ENCODE measurements around the gene CDT1.
"Not testable (repeated sequence)": the region's sequence is repeated elsewhere in the genome, so short reads cannot be mapped to it uniquely, and the experiment has no call there.

Gene CDT1

GRCh38 chr16:88819126-88819525, 15.5 kb downstream of the CDT1 start:
- ATAC-seq (replicated peaks) (no peak), DNase-seq (no peak)
- Mint-ChIP-seq H3K9me3 (no peaks in the 10 kb centered on the region), H3K4me3 (no peak overlapping the region), H3K27me3 (no peaks in the 10 kb centered on the region), H3K27ac (no peak overlapping the region), H3K4me1 (peaks cover 0 to 8% of the 10 kb centered on the region in 2 donors), H3K36me3 (peaks cover 9 to 11% of the 10 kb centered on the region in 2 donors)

- ATAC-seq (replicated peaks): no peak
- no peaks in the 10 kb centered on the region for H3K27me3 Mint-ChIP-seq
- DNase-seq: no peak
- no peak overlapping the region for H3K4me3 Mint-ChIP-seq
- peaks cover 9 to 11% of the 10 kb centered on the region in 2 donors for H3K36me3 Mint-ChIP-seq
- peaks cover 0 to 7% of the 10 kb centered on the region in 2 donors for H3K4me1 Mint-ChIP-seq
- H3K27ac Mint-ChIP-seq: no peak overlapping the region
- no peaks in the 10 kb centered on the region for H3K9me3 Mint-ChIP-seq
Measured at GRCh38 chr16:88820385-88821025, 16.9 kb downstream of the CDT1 start.

GRCh38 chr16:88821168-88821850, 17.7 kb downstream of the CDT1 start:
- no peak for ATAC-seq (replicated peaks)
- no peaks in the 10 kb centered on the region for H3K27me3 Mint-ChIP-seq
- H3K4me1 Mint-ChIP-seq: no peaks in the 10 kb centered on the region
- H3K4me3 Mint-ChIP-seq: no peak overlapping the region
- H3K36me3 Mint-ChIP-seq: peaks cover 12 to 14% of the 10 kb centered on the region in 2 donors
- no peak overlapping the region for H3K27ac Mint-ChIP-seq
- no peaks in the 10 kb centered on the region for H3K9me3 Mint-ChIP-seq
- no peak for DNase-seq

GRCh38 chr16:88822281-88823040, 18.9 kb downstream of the CDT1 start:
- H3K27me3 Mint-ChIP-seq: no peaks in the 10 kb centered on the region
- H3K4me1 Mint-ChIP-seq: no peaks in the 10 kb centered on the region
- no peak overlapping the region for H3K27ac Mint-ChIP-seq
- no peak overlapping the region for H3K4me3 Mint-ChIP-seq
- no peaks in the 10 kb centered on the region for H3K9me3 Mint-ChIP-seq
- H3K36me3 Mint-ChIP-seq: peaks cover 12 to 14% of the 10 kb centered on the region in 2 donors
- ATAC-seq (replicated peaks) (no peak), DNase-seq (no peak)

GRCh38 chr16:88823646-88824045, 20.1 kb downstream of the CDT1 start:
- peaks cover 14% of the 10 kb centered on the region in 2 donors for H3K36me3 Mint-ChIP-seq
- not testable (repeated sequence) for H3K4me3 Mint-ChIP-seq; H3K27ac Mint-ChIP-seq; H3K27me3 Mint-ChIP-seq; ATAC-seq (replicated peaks); DNase-seq; H3K4me1 Mint-ChIP-seq; H3K9me3 Mint-ChIP-seq

- no peaks in the 10 kb centered on the region for H3K27me3 Mint-ChIP-seq
- DNase-seq (no peak), ATAC-seq (replicated peaks) (no peak)
- peaks cover 20 to 22% of the 10 kb centered on the region in 2 donors for H3K36me3 Mint-ChIP-seq
- H3K4me1 Mint-ChIP-seq: no peaks in the 10 kb centered on the region
- no peaks in the 10 kb centered on the region for H3K9me3 Mint-ChIP-seq
- H3K27ac Mint-ChIP-seq: no peak overlapping the region
- H3K4me3 Mint-ChIP-seq: no peak overlapping the region
Measured at GRCh38 chr16:88824256-88825077, 20.9 kb downstream of the CDT1 start.

GRCh38 chr16:88825146-88825545, 21.6 kb downstream of the CDT1 start:
- Mint-ChIP-seq H3K27ac (no peak overlapping the region), H3K27me3 (no peaks in the 10 kb centered on the region), H3K36me3 (peaks cover 23 to 24% of the 10 kb centered on the region in 2 donors), H3K9me3 (no peaks in the 10 kb centered on the region), H3K4me3 (no peak overlapping the region), H3K4me1 (no peaks in the 10 kb centered on the region)
- ATAC-seq (replicated peaks) (no peak), DNase-seq (no peak)

GRCh38 chr16:88826070-88826840, 22.7 kb downstream of the CDT1 start:
- H3K27ac Mint-ChIP-seq: no peak overlapping the region
- ATAC-seq (replicated peaks) (no peak), DNase-seq (no peak)
- peaks cover 25 to 30% of the 10 kb centered on the region in 2 donors for H3K36me3 Mint-ChIP-seq
- H3K27me3 Mint-ChIP-seq: no peaks in the 10 kb centered on the region
- H3K9me3 Mint-ChIP-seq: no peaks in the 10 kb centered on the region
- H3K4me3 Mint-ChIP-seq: no peak overlapping the region
- H3K4me1 Mint-ChIP-seq: no peaks in the 10 kb centered on the region

- peaks cover 22 to 25% of the 10 kb centered on the region in 2 donors for H3K36me3 Mint-ChIP-seq
Measured at GRCh38 chr16:88827727-88828126, 24.1 kb downstream of the CDT1 start.

GRCh38 chr16:88828711-88829110, 25.1 kb downstream of the CDT1 start:
- no peak for DNase-seq
- no peak for ATAC-seq (replicated peaks)
- no peaks in the 10 kb centered on the region for H3K4me1 Mint-ChIP-seq
- peaks cover 19 to 24% of the 10 kb centered on the region in 2 donors for H3K36me3 Mint-ChIP-seq
- H3K9me3 Mint-ChIP-seq: no peaks in the 10 kb centered on the region
- H3K27ac Mint-ChIP-seq: no peak overlapping the region
- H3K4me3 Mint-ChIP-seq: no peak overlapping the region
- H3K27me3 Mint-ChIP-seq: no peaks in the 10 kb centered on the region

More at GRCh38 chr16:88827727-88828126, 24.1 kb downstream of the CDT1 start:
- Mint-ChIP-seq H3K4me1 (no peaks in the 10 kb centered on the region), H3K27me3 (no peaks in the 10 kb centered on the region), H3K9me3 (no peaks in the 10 kb centered on the region), H3K27ac (no peak overlapping the region), H3K4me3 (no peak overlapping the region)
- ATAC-seq (replicated peaks): no peak
- DNase-seq: no peak

GRCh38 chr16:88830258-88830657, 26.7 kb downstream of the CDT1 start:
- Mint-ChIP-seq H3K4me3 (no peak overlapping the region), H3K27ac (no peak overlapping the region), H3K27me3 (no peaks in the 10 kb centered on the region), H3K36me3 (peaks cover 23 to 32% of the 10 kb centered on the region in 2 donors), H3K9me3 (no peaks in the 10 kb centered on the region), H3K4me1 (no peaks in the 10 kb centered on the region)
- no peak for ATAC-seq (replicated peaks)
- DNase-seq: no peak

- Mint-ChIP-seq H3K4me1 (no peaks in the 10 kb centered on the region), H3K4me3 (no peak overlapping the region), H3K27me3 (no peaks in the 10 kb centered on the region), H3K9me3 (no peaks in the 10 kb centered on the region), H3K36me3 (peaks cover 23 to 34% of the 10 kb centered on the region in 2 donors), H3K27ac (no peak overlapping the region)
- ATAC-seq (replicated peaks) (no peak), DNase-seq (no peak)
Measured at GRCh38 chr16:88830783-88831182, 27.2 kb downstream of the CDT1 start.

- no peaks in the 10 kb centered on the region for H3K9me3 Mint-ChIP-seq
- no peaks in the 10 kb centered on the region for H3K4me1 Mint-ChIP-seq
- no peak overlapping the region for H3K4me3 Mint-ChIP-seq
- ATAC-seq (replicated peaks): no peak
- no peaks in the 10 kb centered on the region for H3K27me3 Mint-ChIP-seq
- no peak for DNase-seq
- peaks cover 22 to 31% of the 10 kb centered on the region in 2 donors for H3K36me3 Mint-ChIP-seq
- no peak overlapping the region for H3K27ac Mint-ChIP-seq
Measured at GRCh38 chr16:88831838-88832237, 28.2 kb downstream of the CDT1 start.
